ENCODE data around the gene CDK14.
"Not testable (repeated sequence)": the region's sequence is repeated elsewhere in the genome, so short reads cannot be mapped to it uniquely, and the experiment has no call there.

Gene CDK14

GRCh38 chr7:90797596-90797995 is 201.5 kb downstream of the CDK14 start:
- DNase-seq (ENCODE audit: low read depth), result no peak

- no peak for DNase-seq (ENCODE audit: low read depth)
These were observed 208.2 kb downstream of the CDK14 start for GRCh38 chr7:90804370-90804769.

- DNase-seq (ENCODE audit: low read depth), result not testable (repeated sequence)
These were observed 219.4 kb downstream of the CDK14 start for GRCh38 chr7:90815552-90815951.

GRCh38 chr7:90816511-90817142 is 220.5 kb downstream of the CDK14 start:
- no peak for DNase-seq (ENCODE audit: low read depth)

- no peak for DNase-seq (ENCODE audit: low read depth)
These were observed 221.0 kb downstream of the CDK14 start for GRCh38 chr7:90817151-90817550.

DNA sequence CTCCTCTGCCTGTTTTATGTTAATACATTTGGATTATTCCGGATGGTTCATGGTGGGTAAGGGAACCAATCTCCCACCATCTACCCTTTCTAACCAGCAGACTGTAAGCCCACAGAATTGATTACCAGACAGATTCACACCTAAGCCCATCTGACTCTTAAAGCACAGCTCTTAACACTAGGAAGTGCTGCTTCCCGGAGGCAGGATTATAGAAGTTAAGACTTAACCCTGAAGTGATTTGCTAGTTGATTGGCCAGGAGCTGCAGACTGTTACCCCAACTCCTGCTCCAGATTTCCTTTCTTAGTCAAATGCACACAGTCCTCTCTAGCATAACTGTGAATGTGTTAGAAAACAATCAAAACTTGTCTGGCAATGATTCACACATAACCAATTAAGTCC is 221.7 kb downstream of the CDK14 start:
- DNase-seq (ENCODE audit: low read depth), result no peak

GRCh38 chr7:90818341-90818740 is 222.2 kb downstream of the CDK14 start:
- no peak for DNase-seq (ENCODE audit: low read depth)

- DNase-seq (ENCODE audit: low read depth), result no peak
These were observed 226.0 kb downstream of the CDK14 start for GRCh38 chr7:90821961-90822620.

- DNase-seq (ENCODE audit: low read depth), result no peak
These were observed 228.5 kb downstream of the CDK14 start for GRCh38 chr7:90824386-90825307.

- DNase-seq (ENCODE audit: low read depth), result no peak
These were observed 229.7 kb downstream of the CDK14 start for GRCh38 chr7:90825779-90826178.

GRCh38 chr7:90828601-90829000 is 232.5 kb downstream of the CDK14 start:
- no peak for DNase-seq (ENCODE audit: low read depth)

- no peak for DNase-seq (ENCODE audit: low read depth)
These were observed 234.2 kb downstream of the CDK14 start for GRCh38 chr7:90830308-90830707.

GRCh38 chr7:90832726-90833125 is 236.6 kb downstream of the CDK14 start:
- no peak for DNase-seq (ENCODE audit: low read depth)

- DNase-seq (ENCODE audit: low read depth), result no peak
These were observed 237.3 kb downstream of the CDK14 start for GRCh38 chr7:90833443-90833842.

- no peak for DNase-seq (ENCODE audit: low read depth)
These were observed 238.7 kb downstream of the CDK14 start for GRCh38 chr7:90834771-90835170.

GRCh38 chr7:90835861-90836260 is 239.7 kb downstream of the CDK14 start:
- DNase-seq (ENCODE audit: low read depth), result no peak

- no peak for DNase-seq (ENCODE audit: low read depth)
These were observed 240.8 kb downstream of the CDK14 start for GRCh38 chr7:90836937-90837336.

DNA sequence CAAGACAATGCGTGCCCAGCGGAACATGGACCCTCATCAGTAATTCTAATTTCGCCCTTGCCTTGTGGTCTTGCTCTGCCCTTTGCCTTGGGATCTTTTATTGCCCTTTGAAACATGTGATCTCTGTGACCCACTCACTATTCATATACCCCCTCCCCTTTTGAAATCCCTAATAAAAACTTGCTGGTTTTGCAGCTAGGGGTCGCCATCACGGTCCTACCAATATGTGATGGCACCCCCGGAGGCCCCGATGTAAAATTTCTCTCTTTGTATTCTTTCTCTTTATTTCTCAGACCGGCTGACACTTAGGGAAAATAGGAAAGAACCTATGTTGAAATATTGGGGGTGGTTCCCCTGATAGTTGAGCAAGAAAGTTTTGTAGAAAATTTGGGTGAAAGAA is 242.7 kb downstream of the CDK14 start:
- no peak for DNase-seq (ENCODE audit: low read depth)

- no peak for DNase-seq (ENCODE audit: low read depth)
These were observed 243.2 kb downstream of the CDK14 start for GRCh38 chr7:90839316-90839715.

DNA sequence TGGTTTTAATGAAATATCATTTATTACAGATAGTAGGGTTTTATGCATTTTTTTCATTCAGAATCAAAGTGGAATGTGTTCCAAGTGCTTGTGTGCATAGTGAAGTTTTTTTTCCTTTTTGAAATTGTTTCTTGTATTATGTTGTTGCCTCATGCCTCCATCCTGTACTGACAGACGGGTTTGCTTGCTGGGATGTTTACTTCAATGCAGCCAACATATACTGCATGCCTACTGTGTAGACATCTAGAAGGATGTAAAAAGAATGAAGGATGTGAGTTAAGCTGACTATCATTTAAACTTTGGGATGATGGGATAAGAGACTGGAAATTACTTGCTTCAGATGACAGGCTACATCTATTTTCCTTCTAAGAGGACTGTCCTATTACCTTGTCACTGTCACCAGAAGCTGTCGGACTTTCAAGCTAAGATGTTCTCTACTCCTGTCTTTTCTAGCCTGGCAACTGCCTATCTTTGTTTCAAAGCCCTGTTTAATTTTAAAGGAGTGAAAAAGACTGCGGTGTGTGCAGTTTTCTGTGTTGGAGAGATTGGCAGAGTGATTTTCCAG is 243.7 kb downstream of the CDK14 start:
- DNase-seq (ENCODE audit: low read depth), result no peak

- DNase-seq (ENCODE audit: low read depth), result no peak
These were observed 245.8 kb downstream of the CDK14 start for GRCh38 chr7:90841759-90842429.

- no peak for DNase-seq (ENCODE audit: low read depth)
These were observed 246.3 kb downstream of the CDK14 start for GRCh38 chr7:90842430-90842788.

Measured in stimulated activated CD8-positive, alpha-beta memory T cell treated with anti-CD3 and anti-CD28 coated beads, Interleukin-12 subunit alpha, Interleukin-12 subunit beta, amount 100 ng/mL, for 4 hours (primary cell).